ENCODE results near the gene ACY1.

The ACY1 gene

GRCh38 chr3:51966486-51966885 lies 16.8 kb upstream of the ACY1 start:
- DNase-seq, result peak; percentile 51

GRCh38 chr3:51966922-51967383 lies 16.4 kb upstream of the ACY1 start:
- no peak for DNase-seq

GRCh38 chr3:51967384-51968169 lies 15.8 kb upstream of the ACY1 start, which contains the start of gene PCBP4:
PCBP4 (minus strand) TSS chr3:51967454; CDS start chr3:51961240, 6,214 bp downstream.
- DNase-seq, result peak; percentile 85

GRCh38 chr3:51968170-51968775 lies 15.1 kb upstream of the ACY1 start:
- DNase-seq, result no peak

DNA sequence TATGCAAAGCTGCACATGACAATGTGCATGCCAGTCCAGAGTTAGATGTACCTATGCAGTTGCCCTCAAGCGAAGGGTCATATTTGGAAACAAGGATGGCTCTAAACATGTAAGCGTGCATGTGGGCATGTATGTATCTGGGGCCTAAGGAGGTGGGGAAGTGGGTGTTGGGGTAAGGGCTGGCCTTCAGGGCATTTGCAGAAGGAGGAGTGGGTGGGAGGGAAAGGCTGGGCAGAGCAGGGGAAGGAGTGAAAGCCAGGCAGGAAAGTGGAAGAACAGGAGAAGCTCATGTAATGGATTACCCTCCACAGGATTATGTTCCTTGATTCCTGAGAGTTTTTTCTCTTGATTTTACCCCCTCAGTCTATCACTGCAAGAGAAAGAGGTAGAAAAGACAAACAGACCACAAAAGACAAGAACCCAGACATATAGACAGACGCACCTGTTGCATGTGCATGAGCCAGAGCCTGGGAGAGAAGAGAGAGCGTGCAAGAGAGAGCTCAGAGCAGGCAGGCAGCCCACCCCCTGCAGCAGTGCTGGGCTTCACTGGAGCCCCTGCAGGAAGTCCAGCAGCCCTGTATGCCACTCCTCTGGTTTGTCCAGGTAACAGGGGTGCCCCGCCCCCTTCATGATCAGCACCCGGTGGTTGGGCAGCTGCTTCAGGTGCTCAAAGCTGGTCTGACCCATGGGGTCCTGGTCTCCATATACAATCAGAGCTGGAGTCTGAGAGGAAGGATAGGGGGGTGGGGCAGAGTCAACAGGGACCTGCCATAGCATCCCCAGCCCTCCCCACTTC lies 14.3 kb upstream of the ACY1 start:
- no peak for DNase-seq

GRCh38 chr3:51969841-51970240 lies 13.5 kb upstream of the ACY1 start:
- DNase-seq, result no peak

DNA sequence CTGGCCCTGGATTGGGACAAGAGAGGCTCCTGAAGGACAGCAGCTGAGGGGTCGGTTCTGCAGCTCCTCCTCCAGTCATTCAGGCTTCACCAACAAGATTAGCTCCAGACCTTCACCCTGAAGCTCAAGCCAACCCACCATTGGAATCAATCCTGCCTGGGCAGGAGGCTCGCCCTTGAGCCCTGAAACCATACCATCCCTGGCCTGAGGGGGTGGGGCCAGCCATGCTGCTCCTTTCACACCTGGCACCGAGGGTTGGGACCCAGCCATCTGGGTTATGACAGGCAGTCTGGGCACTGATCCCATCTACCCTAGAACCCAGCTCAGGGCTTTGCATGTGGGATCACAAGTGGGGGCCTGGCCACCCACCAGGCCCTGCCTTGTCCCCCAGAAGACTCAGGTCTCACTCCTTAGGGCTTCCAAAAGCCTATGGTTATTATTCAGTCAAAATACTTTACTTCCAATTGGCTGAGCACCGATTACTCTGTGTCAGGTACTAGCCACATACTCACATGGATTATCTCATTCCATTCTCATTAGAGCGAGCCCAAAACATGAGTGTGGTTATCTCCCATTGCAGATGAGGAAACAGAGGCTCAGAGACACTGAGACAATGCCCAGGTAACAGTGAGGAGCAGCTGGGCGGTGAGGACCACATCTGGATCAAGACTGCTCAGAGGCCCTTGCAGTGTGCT lies 12.6 kb upstream of the ACY1 start:
- DNase-seq, result no peak

DNA sequence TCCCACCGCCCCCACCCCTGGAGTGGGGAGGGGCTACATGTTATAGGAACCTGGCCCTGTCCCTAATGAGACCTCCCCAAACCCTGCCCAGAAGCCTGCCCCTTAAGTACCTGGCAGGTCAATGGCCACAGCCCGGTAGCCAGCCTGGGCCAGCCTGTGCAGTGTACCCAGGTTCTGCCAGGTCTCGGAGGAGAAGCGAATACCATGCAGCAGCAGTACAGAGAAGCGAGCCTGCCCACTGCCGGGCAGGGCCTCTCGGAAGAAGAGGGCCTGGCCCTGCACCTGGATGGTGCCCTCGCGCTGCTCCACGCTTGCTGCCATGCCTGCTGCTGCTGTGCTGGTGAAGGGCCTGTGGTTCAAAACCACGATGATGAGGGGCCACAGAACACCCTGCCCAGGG lies 12.0 kb upstream of the ACY1 start:
- no peak for DNase-seq

DNA sequence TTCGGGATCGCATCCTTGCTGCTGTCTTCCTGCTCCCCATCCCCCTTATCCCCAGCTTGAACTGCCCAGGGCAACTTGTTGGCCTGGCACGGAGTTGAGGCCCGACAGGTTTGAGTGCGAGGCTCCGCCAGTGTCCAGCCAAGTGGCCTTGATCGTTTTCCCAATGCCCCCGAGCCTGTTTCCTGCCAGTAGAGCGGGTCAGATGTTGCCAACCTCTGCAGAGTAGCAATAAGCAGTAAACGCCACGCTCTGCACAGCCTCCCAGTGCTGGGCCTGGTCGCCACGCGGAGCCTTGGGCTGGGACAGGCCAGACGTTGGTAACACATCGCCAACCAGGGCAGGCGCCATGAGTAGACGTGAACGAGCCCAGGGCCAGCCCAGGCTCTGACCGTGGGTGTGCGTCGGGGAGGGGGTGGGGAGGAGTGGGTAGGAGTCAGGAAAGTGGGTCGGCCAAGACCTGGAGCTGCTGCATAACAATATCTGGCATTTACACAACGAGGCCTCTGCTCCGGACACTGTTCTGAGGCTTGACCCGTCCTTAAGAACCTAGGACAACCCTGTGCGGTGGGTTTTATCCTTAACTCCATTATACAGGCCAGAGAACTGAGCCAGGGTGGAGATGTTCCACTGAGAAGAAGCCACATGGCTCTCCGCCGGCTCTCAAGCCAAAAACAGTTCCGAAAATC lies 8.9 kb upstream of the ACY1 start:
- peak; percentile 44 for DNase-seq

DNA sequence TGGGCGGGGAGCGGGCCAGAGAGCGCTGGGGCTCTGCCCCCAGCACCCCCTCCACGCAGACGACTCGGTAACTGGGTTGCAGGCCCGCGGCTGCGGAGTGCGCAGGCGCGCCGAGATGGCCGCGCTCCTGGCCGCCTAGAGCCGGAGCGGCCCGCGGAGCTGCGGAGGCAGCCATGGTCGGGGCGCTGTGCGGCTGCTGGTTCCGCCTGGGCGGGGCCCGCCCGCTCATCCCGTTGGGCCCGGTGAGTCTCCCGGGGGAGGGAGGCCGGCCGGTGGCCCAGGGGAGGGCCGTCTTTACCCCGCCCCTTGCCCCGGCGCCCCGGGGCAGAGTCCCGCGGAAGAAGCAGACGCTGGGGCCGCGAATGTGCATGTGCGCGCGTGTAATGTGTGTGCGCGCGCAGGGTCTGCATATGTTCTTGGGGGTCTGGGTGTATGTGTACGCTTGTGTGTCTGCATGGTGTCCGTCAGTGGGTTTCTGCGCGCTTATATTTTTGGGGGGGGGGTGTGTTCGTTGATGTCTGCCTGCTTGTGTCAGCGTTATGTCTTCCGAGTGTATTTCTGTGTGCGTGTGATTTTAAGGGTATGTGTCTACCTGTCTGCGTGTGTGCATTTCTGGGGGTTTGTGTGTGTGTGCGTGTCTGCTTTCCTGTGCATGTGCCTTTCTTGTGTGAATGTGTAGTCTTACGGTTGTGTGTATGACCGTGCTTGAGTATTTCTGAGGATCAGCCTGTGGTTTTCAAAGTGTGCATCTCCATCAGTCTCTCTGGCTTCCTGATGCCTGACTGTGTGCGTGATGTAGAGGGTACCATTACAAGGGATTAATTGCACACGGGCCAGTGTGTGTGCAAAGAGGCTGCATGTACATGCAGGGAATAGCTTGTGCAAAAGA lies 8.1 kb upstream of the ACY1 start, which contains the start of gene ABHD14A:
Gene ABHD14A (plus strand): TSS at position 102 of the 889 bp plus-strand sequence. CDS start 72 bp downstream, at position 174.
- peak; percentile 79 for DNase-seq

DNA sequence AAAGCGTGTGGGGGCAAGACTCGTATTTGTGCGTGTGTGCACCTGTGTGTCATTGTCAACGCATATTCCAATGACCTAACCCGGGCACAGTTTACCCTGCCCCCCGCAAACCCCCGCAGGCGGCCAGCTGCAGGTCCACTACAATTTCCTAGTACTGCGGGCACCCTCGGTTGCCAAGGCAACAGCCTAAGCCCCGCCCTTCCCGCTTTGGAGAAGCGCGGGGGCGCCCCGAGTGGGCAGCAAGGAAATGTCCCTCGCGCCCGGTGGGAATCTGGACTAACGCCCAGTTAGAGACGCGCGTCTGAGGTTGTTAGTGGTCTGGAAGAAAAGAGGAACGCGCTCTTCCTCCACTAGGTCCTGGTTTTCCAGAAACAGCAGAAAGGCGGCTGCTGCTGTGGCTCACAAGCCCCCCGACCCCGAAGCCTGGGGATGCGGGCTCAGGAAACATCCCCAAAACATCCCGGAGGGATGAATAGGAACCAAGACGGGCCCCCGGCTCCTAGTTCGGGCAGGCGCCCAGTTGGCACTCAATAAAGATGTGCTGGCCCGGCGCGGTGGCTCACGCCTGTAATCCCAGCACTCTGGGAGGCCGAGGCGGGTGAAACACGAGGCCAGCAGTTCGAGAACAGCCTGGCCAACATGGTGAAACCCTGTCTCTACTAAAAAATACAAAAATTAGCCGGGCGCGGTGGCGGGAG lies 7.3 kb upstream of the ACY1 start:
- DNase-seq, result peak; percentile 84

- DNase-seq, result no peak
Observed at GRCh38 chr3:51977446-51978142, 5.7 kb upstream of the ACY1 start.

- no peak for DNase-seq
Observed at GRCh38 chr3:51978143-51978502, 5.2 kb upstream of the ACY1 start.

GRCh38 chr3:51980253-51980652 lies 3.1 kb upstream of the ACY1 start:
- DNase-seq, result no peak

DNA sequence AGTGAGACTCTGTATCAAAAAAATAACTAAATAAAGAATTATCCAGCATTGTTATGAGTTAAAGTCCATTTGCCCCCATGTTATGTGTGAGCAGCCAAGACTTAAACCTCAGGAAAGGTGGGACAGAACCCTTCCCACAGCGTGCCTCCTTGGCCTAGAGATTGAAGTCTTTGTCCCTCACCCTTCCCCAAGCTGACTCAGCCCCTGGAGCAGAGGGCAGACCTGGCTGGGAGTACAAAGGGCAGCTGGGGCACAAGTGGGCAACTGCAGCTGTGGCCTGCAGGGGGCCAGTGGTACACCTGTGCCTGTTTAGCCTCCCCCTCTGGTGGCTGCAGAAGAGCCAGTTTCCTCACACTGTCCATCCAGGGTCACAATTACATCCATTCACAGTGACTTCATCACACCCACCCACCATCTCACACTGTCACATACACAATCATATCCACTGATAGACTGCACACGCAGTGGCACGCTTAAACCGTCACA lies 940 bp upstream of the ACY1 start:
- peak; percentile 38 for DNase-seq

DNA sequence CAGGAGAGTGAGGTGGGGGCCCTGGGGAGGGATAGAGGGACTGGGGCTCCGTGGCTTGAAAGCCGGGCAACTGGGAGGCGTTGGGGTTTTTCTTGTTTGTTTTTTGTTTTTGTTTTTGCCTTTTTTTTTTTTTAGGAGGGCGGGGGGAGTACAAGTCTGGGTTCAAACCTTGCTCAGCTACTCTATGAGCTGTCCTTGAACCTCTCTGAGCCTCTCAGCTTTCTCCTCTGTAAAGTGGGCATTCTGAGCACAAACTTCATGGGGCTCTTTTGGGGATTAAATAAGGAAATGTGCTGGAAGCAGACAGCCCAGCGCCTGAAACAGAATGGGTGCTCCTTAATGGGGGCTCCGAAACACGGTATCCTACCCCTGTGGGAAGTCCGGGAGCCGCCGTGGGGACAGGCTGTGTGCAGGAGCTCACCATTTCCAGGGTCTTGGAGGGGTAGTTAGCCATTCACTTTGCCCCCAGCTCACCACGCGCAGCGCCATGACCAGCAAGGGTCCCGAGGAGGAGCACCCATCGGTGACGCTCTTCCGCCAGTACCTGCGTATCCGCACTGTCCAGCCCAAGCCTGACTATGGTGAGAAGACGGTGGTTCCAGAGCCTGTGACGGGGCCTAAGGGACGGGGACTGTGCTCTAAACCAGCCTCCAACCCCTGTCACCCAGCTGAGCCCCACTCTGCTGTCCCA lies 388 bp downstream of the ACY1 start:
- no peak for DNase-seq

DNA sequence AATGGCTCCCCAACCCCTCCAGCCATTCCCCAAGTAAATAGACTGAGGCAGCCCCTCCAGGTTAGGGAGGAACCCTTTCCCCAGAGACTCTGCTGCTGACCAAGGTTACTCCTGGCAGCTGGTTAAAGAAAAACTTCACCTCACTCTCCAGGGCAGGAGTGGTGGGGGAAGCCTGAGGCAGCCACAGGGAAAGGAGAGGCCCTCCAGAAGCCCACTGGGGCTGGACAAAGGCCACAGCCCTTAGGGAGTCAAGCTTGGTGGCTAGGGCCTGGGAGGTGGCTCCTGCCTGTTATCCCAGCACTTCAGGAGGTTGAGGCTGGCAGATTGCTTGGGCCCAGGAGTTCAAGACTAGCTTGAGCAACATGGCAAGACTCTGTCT lies 923 bp downstream of the ACY1 start:
- DNase-seq, result no peak

DNA sequence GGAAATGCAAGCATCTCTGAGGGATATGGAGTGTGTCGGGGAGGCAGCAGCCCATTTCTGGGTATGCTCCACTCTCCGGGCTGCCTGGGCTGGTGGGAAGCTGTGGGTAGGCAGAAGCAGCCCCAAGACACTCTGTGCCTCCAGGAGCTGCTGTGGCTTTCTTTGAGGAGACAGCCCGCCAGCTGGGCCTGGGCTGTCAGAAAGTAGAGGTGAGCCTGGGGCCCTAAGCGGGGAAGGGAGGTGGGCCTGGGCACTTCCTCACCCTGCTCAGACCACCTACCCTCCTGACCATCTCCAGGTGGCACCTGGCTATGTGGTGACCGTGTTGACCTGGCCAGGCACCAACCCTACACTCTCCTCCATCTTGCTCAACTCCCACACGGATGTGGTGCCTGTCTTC lies 1.7 kb downstream of the ACY1 start:
- no peak for DNase-seq

Measured in midbrain (tissue), 1 donor.